Panc1 (cell line): ENCODE results near the gene KDM4B. TPM values are rescaled to one million over a fixed set of nuclear protein-coding genes. Genes with fewer than 3 reads are reported as not detected.

Source experiments
- ATAC-seq: fragments of 200-7000 bp; cut with Tn5 transposase; 2 replicates; pipeline ENCODE4 v1.9.1; 2020; ENCODE audit warnings: mild to moderate bottlenecking, moderate library complexity
- BruUV-seq: library from RNA; stranded (reverse); fragments of 400-500 nt; replicated peaks from 2 replicates; lab custom pipeline; 2021; lab: Mats Ljungman, UMichigan
- CTCF ChIA-PET: fragments of 300-600 bp; sonication (Branson Sonifier 250); formaldehyde crosslinking; loops from one replicate; lab custom pipeline; 2022; ENCODE audit warnings: antibody characterized with exemption; lab: Charles Lee
- POLR2A ChIA-PET: fragments of 300-600 bp; sonication (Branson Sonifier 250); formaldehyde crosslinking; loops from one replicate; lab custom pipeline; 2022; ENCODE audit warnings: antibody characterized with exemption; lab: Charles Lee
- DNase-seq: peaks from one replicate; pipeline ENCODE4 v3.0.0-alpha.2; 2010; ENCODE audit warnings: low read depth, low spot score
- H3K27ac ChIP-seq: 2 replicates; pipeline ENCODE4 v1.5.1; 2011; ENCODE audit warnings: mild to moderate bottlenecking, low read length, inconsistent platforms
- H3K27me3 ChIP-seq: fragments of 200-500 bp; sonication (Bioruptor generic); 2 replicates; pipeline ENCODE4 v1.6.0; 2014; ENCODE audit warnings: low read length, inconsistent platforms; ENCODE audit not compliant: control insufficient read depth, insufficient read depth
- H3K36me3 ChIP-seq: fragments of 200-500 bp; sonication (Bioruptor generic); 2 replicates; pipeline ENCODE4 v1.5.1; 2014; ENCODE audit warnings: inconsistent platforms, mild to moderate bottlenecking, low read length, moderate library complexity; ENCODE audit not compliant: control insufficient read depth, insufficient read depth
- H3K4me1 ChIP-seq: 2 replicates; pipeline ENCODE4 v1.5.1; 2011; ENCODE audit warnings: inconsistent platforms, mild to moderate bottlenecking, low read length, moderate library complexity; ENCODE audit not compliant: control insufficient read depth, insufficient read depth
- H3K4me3 ChIP-seq, 2 experiments: 2 replicates each; pipeline ENCODE4 v1.5.1; 2011 to 2012; ENCODE audit warnings: low read depth in 2 of 2, low read length in 2 of 2, mild to moderate bottlenecking in 2 of 2, inconsistent platforms in 1 of 2, moderate library complexity in 1 of 2
- H3K9me3 ChIP-seq: fragments of 200-500 bp; sonication (Bioruptor generic); 2 replicates; pipeline ENCODE4 v1.5.1; 2014; ENCODE audit warnings: low read depth, mild to moderate bottlenecking, inconsistent platforms, low read length, moderate library complexity; ENCODE audit not compliant: control insufficient read depth, insufficient read depth
- CTCF ChIP-seq: fragments of 450-650 bp; IDR thresholded peaks from 2 replicates; pipeline ENCODE4 v1.5.1; 2017; ENCODE audit warnings: mild to moderate bottlenecking
- POLR2AphosphoS5 ChIP-seq: IDR thresholded peaks from 2 replicates; pipeline ENCODE4 v1.6.1; 2012; ENCODE audit warnings: mild to moderate bottlenecking, low read depth, low read length, moderate library complexity
- REST ChIP-seq, 2 experiments: IDR thresholded peaks; 2 replicates each; pipeline ENCODE4 v1.6.1; 2011 to 2012; ENCODE audit warnings: low read depth in 2 of 2, control low read depth in 1 of 2, low read length in 1 of 2, mild to moderate bottlenecking in 1 of 2, moderate library complexity in 1 of 2; ENCODE audit not compliant: insufficient read depth in 1 of 2
- SIN3A ChIP-seq: IDR thresholded peaks from 2 replicates; pipeline ENCODE4 v1.6.1; 2012; ENCODE audit warnings: low read depth, mild to moderate bottlenecking, low read length, moderate library complexity, borderline replicate concordance; ENCODE audit not compliant: insufficient read depth
- TCF7L2 ChIP-seq: IDR thresholded peaks from 2 replicates; pipeline ENCODE4 v1.6.1; 2011; ENCODE audit warnings: mild to moderate bottlenecking, low read depth, low read length, inconsistent platforms
- in situ Hi-C: cut with HindIII; loops from 2 replicates; pipeline ENCODE4 v1.10.0; 2016; ENCODE audit warnings: low sequenced_read_pairs, low pct_unique_long_range_greater_than_20kb
- intact Hi-C: fragments of 100-400 bp; cut with micrococcal nuclease; formaldehyde crosslinking; loops from one replicate; pipeline ENCODE4 v1.10.0; 2022; ENCODE audit not compliant: unreplicated experiment
- total RNA-seq: library from RNA; stranded (reverse); gene quantifications from one replicate; pipeline ENCODE4 v1.2.1, GENCODE V29; 2021; ENCODE audit not compliant: unreplicated experiment

KDM4B gene
- total RNA-seq, 1 experiment from 2014 or later: 18.4 TPM

GRCh38 chr19:5101871-5102270 is 133.0 kb downstream of the KDM4B start:
- CTCF ChIA-PET: no interaction called here
- Histone ChIP-seq H3K27ac (no peak overlapping the region), H3K4me3 (no peak overlapping the region), H3K9me3 (no peaks in the 10 kb centered on the region), H3K36me3 (no peaks in the 10 kb centered on the region), H3K27me3 (no peaks in the 10 kb centered on the region), H3K4me1 (no peaks in the 10 kb centered on the region)
- no peak for TF ChIP-seq SIN3A
- TF ChIP-seq REST (IDR thresholded peaks at IDR 0.05; ENCODE audit: insufficient read depth in 1 of 2, low read depth in 2 of 2, low read length in 1 of 2): no peak
- TF ChIP-seq CTCF: no peak
- no peak for TF ChIP-seq POLR2AphosphoS5
- TF ChIP-seq TCF7L2: no peak
- no peak for ATAC-seq
- no TSS peak for BruUV-seq
- POLR2A ChIA-PET: no interaction called here
- in situ Hi-C loops: no loop called here
- intact Hi-C loops: no loop called here
- DNase-seq: no peak

- H3K27ac ChIP-seq: no peak overlapping the region
- no peak for ATAC-seq
- BruUV-seq: no TSS peak
- intact Hi-C loops: no loop called here
- H3K4me1 ChIP-seq: no peaks in the 10 kb centered on the region
- H3K9me3 ChIP-seq: no peaks in the 10 kb centered on the region
- in situ Hi-C loops: no loop called here
- no peak for DNase-seq
- ChIA-PET CTCF (no interaction called here), POLR2A (no interaction called here)
- H3K4me3 ChIP-seq: no peak overlapping the region
- TF ChIP-seq TCF7L2 (no peak), CTCF (no peak), REST (IDR thresholded peaks at IDR 0.05; ENCODE audit: insufficient read depth in 1 of 2, low read depth in 2 of 2, low read length in 1 of 2) (no peak), POLR2AphosphoS5 (no peak), SIN3A (no peak)
- H3K27me3 ChIP-seq: no peaks in the 10 kb centered on the region
- H3K36me3 ChIP-seq: no peaks in the 10 kb centered on the region
Observed at GRCh38 chr19:5102520-5102919, 133.6 kb downstream of the KDM4B start.
